DOHH2 (cell line): Measurements from ENCODE around the gene FOSL1.

ENCODE experiments used
- EZH2phosphoT487 ChIP-seq: fragments of 200-600 bp; sonication (generic); IDR thresholded peaks from 2 replicates; pipeline ENCODE4 v1.6.1; 2017; ENCODE audit warnings: borderline replicate concordance, mild to moderate bottlenecking, antibody characterized with exemption, low read length, moderate library complexity, mixed read lengths
- TF ChIP-seq, protein P1 (sequence below): fragments of 200-600 bp; sonication (generic); IDR thresholded peaks from one replicate; pipeline ENCODE4 v1.5.1; 2014; ENCODE audit warnings: antibody characterized with exemption, mild to moderate bottlenecking, low read depth, low read length; ENCODE audit not compliant: poor library complexity, severe bottlenecking

- TF ChIP-seq, protein P1, sequence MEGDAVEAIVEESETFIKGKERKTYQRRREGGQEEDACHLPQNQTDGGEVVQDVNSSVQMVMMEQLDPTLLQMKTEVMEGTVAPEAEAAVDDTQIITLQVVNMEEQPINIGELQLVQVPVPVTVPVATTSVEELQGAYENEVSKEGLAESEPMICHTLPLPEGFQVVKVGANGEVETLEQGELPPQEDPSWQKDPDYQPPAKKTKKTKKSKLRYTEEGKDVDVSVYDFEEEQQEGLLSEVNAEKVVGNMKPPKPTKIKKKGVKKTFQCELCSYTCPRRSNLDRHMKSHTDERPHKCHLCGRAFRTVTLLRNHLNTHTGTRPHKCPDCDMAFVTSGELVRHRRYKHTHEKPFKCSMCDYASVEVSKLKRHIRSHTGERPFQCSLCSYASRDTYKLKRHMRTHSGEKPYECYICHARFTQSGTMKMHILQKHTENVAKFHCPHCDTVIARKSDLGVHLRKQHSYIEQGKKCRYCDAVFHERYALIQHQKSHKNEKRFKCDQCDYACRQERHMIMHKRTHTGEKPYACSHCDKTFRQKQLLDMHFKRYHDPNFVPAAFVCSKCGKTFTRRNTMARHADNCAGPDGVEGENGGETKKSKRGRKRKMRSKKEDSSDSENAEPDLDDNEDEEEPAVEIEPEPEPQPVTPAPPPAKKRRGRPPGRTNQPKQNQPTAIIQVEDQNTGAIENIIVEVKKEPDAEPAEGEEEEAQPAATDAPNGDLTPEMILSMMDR, result no peak
- TF ChIP-seq EZH2phosphoT487, result no peak
Measured at GRCh38 chr11:65861533-65862183, 38.5 kb downstream of the FOSL1 start.
